CD8-positive, alpha-beta memory T cell (primary cell): ENCODE measurements around the gene WNT1. TPM values are rescaled to one million over a fixed set of nuclear protein-coding genes. Genes with fewer than 3 reads are reported as not detected.

Source experiments
- CTCF ChIA-PET: fragments of 350-600 bp; sonication (Branson Sonifier 250); formaldehyde crosslinking; loops from one replicate; lab custom pipeline; 2021; ENCODE audit warnings: antibody characterized with exemption; lab: Charles Lee
- POLR2A ChIA-PET: fragments of 350-600 bp; sonication (Branson Sonifier 250); formaldehyde crosslinking; loops from one replicate; lab custom pipeline; 2021; ENCODE audit warnings: antibody characterized with exemption; lab: Charles Lee
- DNase-seq, 5 donors: peaks; one replicate each; pipeline versions ENCODE4 v3.0.0 to v3.0.0-alpha.2; 2020 to 2022; ENCODE audit warnings: mixed read lengths in 1 of 5
- H3K27ac ChIP-seq: one replicate; pipeline ENCODE4 v1.7.0; 2013; ENCODE audit warnings: low read depth, mild to moderate bottlenecking, low read length, moderate library complexity
- H3K27me3 ChIP-seq: 2 replicates; pipeline ENCODE4 v1.7.0; 2013; ENCODE audit warnings: low read length, mild to moderate bottlenecking; ENCODE audit not compliant: insufficient read depth, poor library complexity, severe bottlenecking
- H3K36me3 ChIP-seq: 2 replicates; pipeline ENCODE4 v1.7.0; 2013; ENCODE audit warnings: mild to moderate bottlenecking, low read length, moderate library complexity; ENCODE audit not compliant: insufficient read depth
- H3K4me1 ChIP-seq: 2 replicates; pipeline ENCODE4 v1.7.0; 2013; ENCODE audit warnings: mild to moderate bottlenecking, low read length, moderate library complexity; ENCODE audit not compliant: insufficient read depth
- H3K4me3 ChIP-seq: 2 replicates; pipeline ENCODE4 v1.7.0; 2013; ENCODE audit warnings: mild to moderate bottlenecking, low read length
- H3K9me3 ChIP-seq: 2 replicates; pipeline ENCODE4 v1.7.0; 2013; ENCODE audit warnings: mild to moderate bottlenecking, low read length
- H3K27ac Mint-ChIP-seq, 8 donors: one replicate each; pipeline ENCODE4 v1.8.0; 2020 to 2021; ENCODE audit warnings: mixed read lengths in 8 of 8, mild to moderate bottlenecking in 6 of 8, inconsistent platforms in 3 of 8, moderate library complexity in 3 of 8
- H3K27me3 Mint-ChIP-seq, 2 donors: one replicate each; pipeline ENCODE4 v1.8.0; 2020 to 2021; ENCODE audit warnings: mixed read lengths in 2 of 2, mild to moderate bottlenecking in 1 of 2, moderate library complexity in 1 of 2
- H3K36me3 Mint-ChIP-seq, 3 donors: one replicate each; pipeline ENCODE4 v1.8.0; 2020 to 2021; ENCODE audit warnings: mixed read lengths in 3 of 3, inconsistent platforms in 1 of 3, mild to moderate bottlenecking in 1 of 3
- H3K4me1 Mint-ChIP-seq, 3 donors: one replicate each; pipeline ENCODE4 v1.8.0; 2020 to 2021; ENCODE audit warnings: mixed read lengths in 3 of 3, inconsistent platforms in 1 of 3, mild to moderate bottlenecking in 1 of 3
- H3K4me3 Mint-ChIP-seq, 7 donors: one replicate each; pipeline ENCODE4 v1.8.0; 2020 to 2021; ENCODE audit warnings: mixed read lengths in 7 of 7, mild to moderate bottlenecking in 6 of 7, moderate library complexity in 4 of 7, inconsistent platforms in 2 of 7
- H3K9me3 Mint-ChIP-seq, 5 donors: one replicate each; pipeline ENCODE4 v1.8.0; 2020 to 2022; ENCODE audit warnings: mixed read lengths in 5 of 5, mild to moderate bottlenecking in 3 of 5, moderate library complexity in 2 of 5, inconsistent platforms in 1 of 5
- polyA plus RNA-seq: library from polyadenylated mRNA; unstranded; fragments of 300-500 nt; fragmentation: Illumina TruSeq; gene quantifications from one replicate; pipeline ENCODE4 v1.2.3, GENCODE V29; 2021
- total RNA-seq, 2 experiments: library from RNA; stranded (reverse); gene quantifications; one replicate each; pipeline ENCODE4 v1.2.3, GENCODE V29; 2021

The WNT1 gene
- total and polyA plus RNA-seq, 3 experiments from 2014 or later = 2.3 TPM; not detected in 2

DNA sequence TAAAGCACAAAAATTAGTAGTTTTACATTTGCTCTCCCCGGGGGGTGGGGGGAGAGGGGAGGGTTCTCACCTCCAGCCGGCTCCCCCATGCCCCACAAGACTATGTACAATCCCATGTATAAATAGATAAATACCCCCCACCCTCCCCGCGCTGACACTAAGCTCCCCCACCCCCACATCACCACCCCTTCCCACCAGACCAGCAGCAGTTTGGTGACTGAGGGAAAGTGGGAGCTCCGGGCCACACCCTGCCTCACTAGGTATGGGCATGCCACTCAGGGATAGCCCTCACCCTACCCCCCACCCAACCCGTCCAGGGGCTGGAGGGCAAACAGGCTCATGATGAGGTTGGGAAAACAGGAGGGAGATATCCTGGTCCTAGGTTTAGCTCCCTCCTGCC, 42.3 kb downstream of the WNT1 start:
- Mint-ChIP-seq H3K4me3 (no peak overlapping the region), H3K36me3 (peaks cover 8 to 66% (median 17%) of the 10 kb centered on the region in 3 donors), H3K27ac (peak overlapping the region; percentile 66 to 100 (median 90)), H3K4me1 (peaks cover 22 to 43% (median 36%) of the 10 kb centered on the region in 3 donors), H3K9me3 (no peaks in the 10 kb centered on the region), H3K27me3 (peaks cover 0 to 1% of the 10 kb centered on the region in 2 donors)
- Histone ChIP-seq H3K27ac (no peak overlapping the region), H3K9me3 (no peaks in the 10 kb centered on the region), H3K4me1 (peaks cover 22% of the 10 kb centered on the region), H3K27me3 (no peaks in the 10 kb centered on the region), H3K36me3 (peaks cover 22% of the 10 kb centered on the region), H3K4me3 (no peak overlapping the region)
- CTCF ChIA-PET = interaction anchor here (0.7 to 2.7 kb wide), 8 partner anchors 9 to 95 kb away, joined by 3 to 15 read pairs (median 4); partner anchors contain the start of genes ARF3, DDN and FKBP11
- peak in 1 of 5 donors; percentile 49 for DNase-seq
- POLR2A ChIA-PET = interaction anchor here (1.1 kb wide), 1 partner anchor 120 kb away, joined by 3 read pairs; no protein-coding TSS in a partner anchor

GRCh38 chr12:49021292-49021915, 43.3 kb downstream of the WNT1 start:
- H3K27me3 ChIP-seq = no peaks in the 10 kb centered on the region
- ChIA-PET POLR2A (no interaction called here), CTCF (interaction anchor here (0.7 to 2.7 kb wide), 2 partner anchors 13 to 25 kb away, joined by 3 to 15 read pairs; no protein-coding TSS in a partner anchor)
- peaks cover 22% of the 10 kb centered on the region for H3K4me1 ChIP-seq
- Mint-ChIP-seq H3K4me1 (peaks cover 22 to 36% (median 31%) of the 10 kb centered on the region in 3 donors), H3K27ac (peak overlapping the region; percentile 78 to 100 (median 94)), H3K27me3 (peaks cover 0 to 1% of the 10 kb centered on the region in 2 donors), H3K4me3 (peak overlapping the region in 1 of 7 donors; percentile 37), H3K36me3 (peaks cover 9 to 68% (median 20%) of the 10 kb centered on the region in 3 donors), H3K9me3 (no peaks in the 10 kb centered on the region)
- peaks cover 30% of the 10 kb centered on the region for H3K36me3 ChIP-seq
- no peaks in the 10 kb centered on the region for H3K9me3 ChIP-seq
- no peak overlapping the region for H3K27ac ChIP-seq
- DNase-seq = peak in 1 of 5 donors; percentile 43
- H3K4me3 ChIP-seq = no peak overlapping the region

DNA sequence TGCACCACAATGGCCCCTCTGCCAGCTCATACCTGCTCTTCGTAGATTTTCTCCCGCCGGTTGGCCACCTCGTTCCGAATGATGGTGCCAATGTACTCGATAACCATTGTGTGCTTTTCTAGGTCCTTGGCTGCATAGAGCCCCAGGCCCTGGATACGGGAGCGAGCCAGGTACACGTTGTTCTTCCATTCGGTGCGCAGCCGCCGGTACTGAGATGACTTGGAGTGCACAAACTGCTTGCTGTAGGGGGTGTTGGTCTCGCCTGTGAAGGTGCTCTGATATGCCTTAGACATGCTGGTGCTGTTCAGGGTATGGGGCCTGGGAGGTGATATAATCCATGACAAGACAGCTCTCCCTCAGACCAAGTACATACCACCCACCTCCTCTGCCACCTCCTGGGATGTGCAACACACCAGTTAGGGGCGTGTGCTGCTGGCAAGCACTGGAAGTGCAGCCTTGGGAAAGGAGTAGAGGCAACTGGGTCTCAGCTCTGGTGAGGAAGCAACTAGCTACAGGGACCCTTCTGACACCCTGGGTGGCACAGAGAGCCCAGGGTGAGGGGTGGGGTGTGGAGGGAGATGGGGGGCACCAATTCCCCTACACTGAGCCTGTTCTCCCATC, 44.5 kb downstream of the WNT1 start:
- POLR2A ChIA-PET = interaction anchor here (0.6 kb wide), 1 partner anchor 76 kb away, joined by 3 read pairs; no protein-coding TSS in a partner anchor
- H3K4me1 ChIP-seq = peaks cover 13% of the 10 kb centered on the region
- H3K36me3 ChIP-seq = peaks cover 35% of the 10 kb centered on the region
- Mint-ChIP-seq H3K27me3 (peaks cover 0 to under 1% of the 10 kb centered on the region in 2 donors), H3K27ac (peak overlapping the region; percentile 78 to 100 (median 94)), H3K9me3 (no peaks in the 10 kb centered on the region), H3K4me1 (peaks cover 14 to 23% (median 18%) of the 10 kb centered on the region in 3 donors), H3K4me3 (peak overlapping the region in 1 of 7 donors; percentile 66), H3K36me3 (peaks cover 4 to 77% (median 17%) of the 10 kb centered on the region in 3 donors)
- no peaks in the 10 kb centered on the region for H3K27me3 ChIP-seq
- no peak overlapping the region for H3K27ac ChIP-seq
- DNase-seq = peak in 1 of 5 donors; percentile 41
- CTCF ChIA-PET = interaction anchor here (1.0 kb wide), 1 partner anchor 170 kb away, joined by 3 read pairs; no protein-coding TSS in a partner anchor
- H3K4me3 ChIP-seq = no peak overlapping the region
- H3K9me3 ChIP-seq = no peaks in the 10 kb centered on the region

DNA sequence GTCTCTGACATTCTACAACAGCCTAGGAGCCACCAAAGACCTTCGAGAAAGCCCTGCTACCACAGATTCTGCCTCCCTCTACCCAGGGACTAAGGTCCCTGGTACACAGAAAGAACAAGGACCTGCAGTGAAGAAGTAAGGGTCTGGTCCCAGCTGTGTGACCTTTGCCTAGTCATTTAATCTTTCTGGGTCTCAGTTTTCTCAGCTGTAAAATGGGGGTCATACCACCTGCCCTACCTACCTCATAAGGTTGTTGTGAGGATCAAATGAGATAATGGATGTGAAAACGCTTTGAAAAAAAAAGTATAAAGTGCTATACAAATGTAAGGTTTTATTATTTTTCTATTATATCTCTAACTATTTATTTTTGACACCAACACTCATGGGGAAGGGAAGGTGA, 45.7 kb downstream of the WNT1 start:
- DNase-seq = no peak
- Mint-ChIP-seq H3K27me3 (no peaks in the 10 kb centered on the region), H3K36me3 (peaks cover 4 to 78% (median 17%) of the 10 kb centered on the region in 3 donors), H3K9me3 (no peaks in the 10 kb centered on the region), H3K4me3 (no peak overlapping the region), H3K27ac (peak overlapping the region in 7 of 8 donors; percentile 84 to 100 (median 93)), H3K4me1 (peaks cover 8 to 13% (median 11%) of the 10 kb centered on the region in 3 donors)
- Histone ChIP-seq H3K4me1 (peaks cover 8% of the 10 kb centered on the region), H3K27ac (no peak overlapping the region), H3K9me3 (no peaks in the 10 kb centered on the region), H3K4me3 (no peak overlapping the region), H3K36me3 (peaks cover 40% of the 10 kb centered on the region), H3K27me3 (no peaks in the 10 kb centered on the region)
- CTCF ChIA-PET = interaction anchor here (0.6 kb wide), 1 partner anchor 77 kb away, joined by 3 read pairs; no protein-coding TSS in a partner anchor
- POLR2A ChIA-PET = no interaction called here

- no peak overlapping the region for H3K4me3 ChIP-seq
- Mint-ChIP-seq H3K9me3 (no peaks in the 10 kb centered on the region), H3K27ac (peak overlapping the region in 7 of 8 donors; percentile 78 to 100 (median 89)), H3K4me3 (no peak overlapping the region), H3K27me3 (no peaks in the 10 kb centered on the region), H3K36me3 (peaks cover 4 to 83% (median 17%) of the 10 kb centered on the region in 3 donors), H3K4me1 (peaks cover 5% of the 10 kb centered on the region in 3 donors)
- H3K27ac ChIP-seq = no peak overlapping the region
- no peak for DNase-seq
- POLR2A ChIA-PET = no interaction called here
- H3K4me1 ChIP-seq = peaks cover 5% of the 10 kb centered on the region
- H3K9me3 ChIP-seq = no peaks in the 10 kb centered on the region
- CTCF ChIA-PET = interaction anchor here (0.6 kb wide), 1 partner anchor 78 kb away, joined by 3 read pairs; no protein-coding TSS in a partner anchor
- no peaks in the 10 kb centered on the region for H3K27me3 ChIP-seq
- H3K36me3 ChIP-seq = peaks cover 45% of the 10 kb centered on the region
These were observed 46.4 kb downstream of the WNT1 start for GRCh38 chr12:49024543-49024942.

DNA sequence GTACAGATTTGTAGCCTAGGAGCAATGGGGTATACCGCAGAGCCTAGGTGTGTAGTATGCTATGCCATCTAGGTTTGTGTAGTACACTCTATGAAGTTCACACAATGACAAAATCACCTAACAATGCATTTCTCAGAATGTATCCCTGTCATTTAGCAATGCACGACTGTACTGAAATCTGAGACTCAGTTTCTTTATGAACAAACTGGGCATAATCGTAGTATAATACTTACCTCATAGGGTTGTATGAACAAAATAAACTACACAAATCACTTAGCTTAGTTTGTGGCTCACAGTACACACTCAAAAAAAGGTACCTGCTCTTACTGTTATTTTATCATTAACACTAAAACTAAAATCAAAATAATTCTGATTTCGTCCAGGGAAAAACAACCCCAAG, 47.3 kb downstream of the WNT1 start:
- no peak for DNase-seq
- Histone ChIP-seq H3K4me1 (no peaks in the 10 kb centered on the region), H3K27ac (no peak overlapping the region), H3K4me3 (no peak overlapping the region), H3K27me3 (no peaks in the 10 kb centered on the region), H3K9me3 (no peaks in the 10 kb centered on the region), H3K36me3 (peaks cover 45% of the 10 kb centered on the region)
- Mint-ChIP-seq H3K27me3 (no peaks in the 10 kb centered on the region), H3K4me1 (no peaks in the 10 kb centered on the region), H3K36me3 (peaks cover 4 to 87% (median 17%) of the 10 kb centered on the region in 3 donors), H3K9me3 (no peaks in the 10 kb centered on the region), H3K27ac (peak overlapping the region in 7 of 8 donors; percentile 29 to 100 (median 57)), H3K4me3 (no peak overlapping the region)
- POLR2A ChIA-PET = no interaction called here
- CTCF ChIA-PET = interaction anchor here (0.9 kb wide), 1 partner anchor 63 kb away, joined by 3 read pairs; no protein-coding TSS in a partner anchor

DNA sequence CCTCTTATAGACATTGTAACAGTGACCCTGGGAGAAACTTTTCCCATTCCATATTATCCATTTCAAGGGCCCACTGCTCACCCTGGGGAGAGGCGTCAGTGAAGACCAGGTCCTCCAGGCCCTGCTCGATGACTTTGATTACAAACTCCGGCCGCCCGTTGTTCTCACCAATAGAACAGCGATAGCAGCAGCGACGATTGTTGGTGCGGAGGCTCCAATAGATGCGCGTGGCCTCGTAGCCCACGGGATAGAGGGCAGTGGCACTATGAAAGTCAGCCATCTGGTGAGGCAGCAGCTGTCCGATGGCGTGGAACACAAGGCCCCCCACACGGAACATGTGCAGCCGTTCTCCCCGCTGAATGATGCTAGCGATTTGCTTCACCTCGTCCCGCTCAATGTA, 48.0 kb downstream of the WNT1 start:
- H3K4me1 Mint-ChIP-seq = no peaks in the 10 kb centered on the region
- POLR2A ChIA-PET = no interaction called here
- Histone ChIP-seq H3K4me1 (no peaks in the 10 kb centered on the region), H3K9me3 (no peaks in the 10 kb centered on the region), H3K4me3 (no peak overlapping the region), H3K27ac (no peak overlapping the region), H3K36me3 (peaks cover 45% of the 10 kb centered on the region), H3K27me3 (no peaks in the 10 kb centered on the region)
- H3K36me3 Mint-ChIP-seq = peaks cover 4 to 87% (median 17%) of the 10 kb centered on the region in 3 donors
- no peak for DNase-seq
- H3K27ac Mint-ChIP-seq = peak overlapping the region in 7 of 8 donors; percentile 54 to 100 (median 82)
- H3K27me3 Mint-ChIP-seq = no peaks in the 10 kb centered on the region
- H3K9me3 Mint-ChIP-seq = no peaks in the 10 kb centered on the region
- CTCF ChIA-PET = interaction anchor here (0.9 kb wide), 1 partner anchor 62 kb away, joined by 3 read pairs; no protein-coding TSS in a partner anchor
- H3K4me3 Mint-ChIP-seq = no peak overlapping the region
